Keratinocyte (primary cell): Measurements from ENCODE around the gene FMO4. TPM values are rescaled to one million over a fixed set of nuclear protein-coding genes. Genes with fewer than 3 reads are reported as not detected.

Experiments used
- DNase-seq: peaks from one replicate; pipeline ENCODE4 v3.0.0-alpha.2; 2011; ENCODE audit warnings: low read depth, missing footprints, low spot score
- FAIRE-seq: peaks from 2 replicates; lab custom pipeline; 2011; peaks lifted over from hg19 to GRCh38; lab: Jason Lieb, UNC
- H2AFZ ChIP-seq: 2 replicates; pipeline ENCODE4 v1.6.0; 2012; ENCODE audit warnings: low read length, control low read depth, inconsistent platforms; ENCODE audit not compliant: control insufficient read depth
- H3K27ac ChIP-seq: 2 replicates; pipeline ENCODE4 v1.5.1; 2011; ENCODE audit warnings: low read length; ENCODE audit not compliant: control insufficient read depth, insufficient read depth
- H3K27me3 ChIP-seq: 3 replicates; pipeline ENCODE4 v1.6.0; 2011; ENCODE audit warnings: low read length; ENCODE audit not compliant: control insufficient read depth, insufficient read depth; ENCODE audit errors: extremely low read depth
- H3K36me3 ChIP-seq, 2 experiments: 2 replicates in 1 of 2; 3 replicates in 1 of 2; pipeline ENCODE4 v1.5.1; 2011; ENCODE audit warnings: low read length in 2 of 2, mild to moderate bottlenecking in 1 of 2; ENCODE audit not compliant: control insufficient read depth in 2 of 2, insufficient read depth in 2 of 2; ENCODE audit errors: extremely low read depth in 1 of 2
- H3K4me1 ChIP-seq: 3 replicates; pipeline ENCODE4 v1.5.1; 2011; ENCODE audit warnings: low read length; ENCODE audit not compliant: control insufficient read depth, insufficient read depth; ENCODE audit errors: extremely low read depth
- H3K4me2 ChIP-seq: 3 replicates; pipeline ENCODE4 v1.6.0; 2011; ENCODE audit warnings: low read depth, low read length; ENCODE audit not compliant: control insufficient read depth, insufficient read depth; ENCODE audit errors: extremely low read depth
- H3K4me3 ChIP-seq, 3 experiments: fragments of 200-600 bp in 1 of 3; sonication (generic) in 1 of 3; 2 replicates in 2 of 3; 3 replicates in 1 of 3; pipeline ENCODE4 v1.5.1; 2011 to 2016; ENCODE audit warnings: low read length in 3 of 3, mild to moderate bottlenecking in 3 of 3, control low read depth in 2 of 3, inconsistent platforms in 1 of 3, low read depth in 1 of 3, mixed read lengths in 1 of 3, mixed run types in 1 of 3, moderate library complexity in 1 of 3; ENCODE audit not compliant: control insufficient read depth in 2 of 3, insufficient read depth in 2 of 3; ENCODE audit errors: extremely low read depth in 1 of 3
- H3K79me2 ChIP-seq: 2 replicates; pipeline ENCODE4 v1.6.0; 2012; ENCODE audit warnings: low read length; ENCODE audit not compliant: control insufficient read depth, insufficient read depth
- H3K9ac ChIP-seq: 3 replicates; pipeline ENCODE4 v1.6.0; 2011; ENCODE audit warnings: low read length; ENCODE audit not compliant: control insufficient read depth, insufficient read depth; ENCODE audit errors: extremely low read depth
- H3K9me1 ChIP-seq: 3 replicates; pipeline ENCODE4 v1.6.0; 2011; ENCODE audit warnings: low read length; ENCODE audit not compliant: control insufficient read depth, insufficient read depth; ENCODE audit errors: extremely low read depth
- H3K9me3 ChIP-seq: 2 replicates; pipeline ENCODE4 v1.5.1; 2012; ENCODE audit warnings: low read depth, low read length; ENCODE audit not compliant: control insufficient read depth
- H4K20me1 ChIP-seq: 3 replicates; pipeline ENCODE4 v1.6.0; 2011; ENCODE audit warnings: low read length; ENCODE audit not compliant: control insufficient read depth, insufficient read depth; ENCODE audit errors: extremely low read depth
- EZH2 ChIP-seq: IDR thresholded peaks from one replicate; pipeline ENCODE4 v1.6.1; 2012; ENCODE audit warnings: inconsistent platforms, mild to moderate bottlenecking, low read length, moderate library complexity
- dilution Hi-C: fragments of 300-500 bp; cut with MboI; formaldehyde crosslinking; loops from one replicate; pipeline ENCODE4 v1.7.0; 2020; ENCODE audit warnings: low sequenced_read_pairs; ENCODE audit not compliant: extremely low pct_ligation_motif_present
- polyA plus RNA-seq, 5 experiments: library from polyadenylated mRNA; depleted of rRNA in 3 of 5; stranded (reverse) in 3 of 5; stranded (forward) in 1 of 5; unstranded in 1 of 5; fragments of >200 nt; gene quantifications; 1 replicate in 1 of 5; 2 replicates in 3 of 5; 3 replicates in 1 of 5; pipeline versions ENCODE4 v1.2.1 to v1.2.3, GENCODE V29; 2011 to 2012; ENCODE audit warnings: missing spikeins in 2 of 5, low read depth in 1 of 5, low replicate concordance in 1 of 5
- TF ChIP-seq, protein P1 (sequence below), 3 experiments: IDR thresholded peaks in 1 of 3; conservative IDR thresholded peaks in 1 of 3; optimal IDR thresholded peaks in 1 of 3; 2 replicates in 2 of 3; 3 replicates in 1 of 3; pipeline versions ENCODE3 to v1.5.1; 2011; ENCODE audit warnings: low read length in 3 of 3, mild to moderate bottlenecking in 3 of 3, moderate library complexity in 2 of 3, control low read depth in 1 of 3, inconsistent platforms in 1 of 3; ENCODE audit not compliant: insufficient read depth in 2 of 3; ENCODE audit errors: extremely low read depth in 1 of 3

Gene FMO4
- polyA plus RNA-seq, 1 donor (not counting 4 experiments of a cell fraction or from before 2014, with no cell fraction given): 4.7 TPM

DNA sequence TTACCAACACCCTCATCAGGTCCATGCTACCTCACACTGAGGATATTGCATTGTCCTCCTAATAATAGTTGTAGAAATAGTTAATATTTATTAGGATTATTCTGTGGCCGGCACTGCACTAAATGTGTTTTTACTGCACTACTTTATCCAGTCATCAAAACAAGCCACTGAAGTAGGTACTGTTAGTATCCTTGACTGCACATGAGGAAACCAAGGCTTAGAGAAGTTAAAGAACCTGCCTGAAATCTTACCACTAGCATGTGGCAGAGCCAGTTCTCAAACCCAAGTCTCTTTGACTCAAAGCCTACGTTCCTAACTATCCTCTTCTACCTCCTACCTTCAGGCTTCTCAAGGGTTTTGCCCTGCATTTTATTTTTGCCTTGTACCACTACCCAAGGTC lies 34.7 kb upstream of the FMO4 start:
- no peak overlapping the region for H3K9ac ChIP-seq
- dilution Hi-C loops: no loop called here
- DNase-seq (no peak), FAIRE-seq (no peak)
- H4K20me1 ChIP-seq: no peaks in the 10 kb centered on the region
- H3K79me2 ChIP-seq: no peaks in the 10 kb centered on the region
- no peaks in the 10 kb centered on the region for H3K9me3 ChIP-seq
- H3K4me2 ChIP-seq: no peak overlapping the region
- TF ChIP-seq EZH2: no peak
- TF ChIP-seq, protein P1, sequence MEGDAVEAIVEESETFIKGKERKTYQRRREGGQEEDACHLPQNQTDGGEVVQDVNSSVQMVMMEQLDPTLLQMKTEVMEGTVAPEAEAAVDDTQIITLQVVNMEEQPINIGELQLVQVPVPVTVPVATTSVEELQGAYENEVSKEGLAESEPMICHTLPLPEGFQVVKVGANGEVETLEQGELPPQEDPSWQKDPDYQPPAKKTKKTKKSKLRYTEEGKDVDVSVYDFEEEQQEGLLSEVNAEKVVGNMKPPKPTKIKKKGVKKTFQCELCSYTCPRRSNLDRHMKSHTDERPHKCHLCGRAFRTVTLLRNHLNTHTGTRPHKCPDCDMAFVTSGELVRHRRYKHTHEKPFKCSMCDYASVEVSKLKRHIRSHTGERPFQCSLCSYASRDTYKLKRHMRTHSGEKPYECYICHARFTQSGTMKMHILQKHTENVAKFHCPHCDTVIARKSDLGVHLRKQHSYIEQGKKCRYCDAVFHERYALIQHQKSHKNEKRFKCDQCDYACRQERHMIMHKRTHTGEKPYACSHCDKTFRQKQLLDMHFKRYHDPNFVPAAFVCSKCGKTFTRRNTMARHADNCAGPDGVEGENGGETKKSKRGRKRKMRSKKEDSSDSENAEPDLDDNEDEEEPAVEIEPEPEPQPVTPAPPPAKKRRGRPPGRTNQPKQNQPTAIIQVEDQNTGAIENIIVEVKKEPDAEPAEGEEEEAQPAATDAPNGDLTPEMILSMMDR (optimal IDR thresholded peaks at IDR 0.05 in 1 of 3, IDR thresholded peaks at IDR 0.05 in 1 of 3, conservative IDR thresholded peaks at IDR 0.05 in 1 of 3; ENCODE audit: extremely low read depth in 1 of 3, insufficient read depth in 2 of 3, low read length in 3 of 3): no peak
- H3K36me3 ChIP-seq: no peaks in the 10 kb centered on the region
- no peaks in the 10 kb centered on the region for H3K9me1 ChIP-seq
- H2AFZ ChIP-seq: no peak overlapping the region
- H3K27me3 ChIP-seq: no peaks in the 10 kb centered on the region
- H3K4me3 ChIP-seq: no peak overlapping the region
- H3K4me1 ChIP-seq: no peaks in the 10 kb centered on the region
- no peak overlapping the region for H3K27ac ChIP-seq

DNA sequence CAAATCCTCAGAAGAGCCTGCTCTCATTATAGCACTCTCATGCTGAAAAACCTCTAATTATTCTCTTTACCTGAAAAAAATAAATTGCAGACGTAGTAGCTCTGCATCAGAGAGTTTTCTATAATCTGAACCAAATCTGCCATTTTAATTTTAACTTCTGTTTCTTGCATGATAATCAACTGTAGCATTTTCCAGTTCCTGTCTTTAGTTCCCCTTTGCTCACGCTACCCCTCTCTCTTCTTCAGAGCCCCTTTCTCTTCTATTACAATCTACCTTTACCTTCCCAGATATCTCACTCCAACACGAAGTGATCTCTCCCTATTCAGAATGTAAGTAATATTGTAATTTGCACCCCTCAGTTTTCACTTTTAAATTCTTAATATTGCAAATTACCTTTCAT lies 34.3 kb upstream of the FMO4 start:
- FAIRE-seq: no peak
- no peak overlapping the region for H3K4me2 ChIP-seq

More for the DNA sequence above, 34.3 kb upstream of the FMO4 start:
- Histone ChIP-seq H3K9me1 (no peaks in the 10 kb centered on the region), H3K9me3 (no peaks in the 10 kb centered on the region), H2AFZ (no peak overlapping the region), H3K36me3 (no peaks in the 10 kb centered on the region), H3K27me3 (no peaks in the 10 kb centered on the region), H3K27ac (no peak overlapping the region), H3K4me1 (no peaks in the 10 kb centered on the region), H3K9ac (no peak overlapping the region), H3K79me2 (no peaks in the 10 kb centered on the region), H3K4me3 (no peak overlapping the region), H4K20me1 (no peaks in the 10 kb centered on the region)
- TF ChIP-seq, protein P1 (optimal IDR thresholded peaks at IDR 0.05 in 1 of 3, IDR thresholded peaks at IDR 0.05 in 1 of 3, conservative IDR thresholded peaks at IDR 0.05 in 1 of 3; ENCODE audit: extremely low read depth in 1 of 3, insufficient read depth in 2 of 3, low read length in 3 of 3): no peak
- TF ChIP-seq EZH2: no peak
- DNase-seq: no peak
- dilution Hi-C loops: no loop called here
